Chondrocyte (in vitro differentiated cells): ENCODE results near the gene DRAM2. TPM values are rescaled to one million over a fixed set of nuclear protein-coding genes. Genes with fewer than 3 reads are reported as not detected.

ENCODE experiments used
- DNase-seq: peaks from one replicate; pipeline ENCODE4 v3.0.0; 2021; ENCODE audit warnings: mixed read lengths, low spot score
- H3K27ac Mint-ChIP-seq: one replicate; pipeline ENCODE4 v1.8.0; 2021; ENCODE audit warnings: mild to moderate bottlenecking, moderate library complexity, mixed read lengths; ENCODE audit not compliant: unreplicated experiment
- H3K27me3 Mint-ChIP-seq: 2 replicates; pipeline ENCODE4 v1.8.0; 2021; ENCODE audit warnings: low read depth, mixed read lengths
- H3K36me3 Mint-ChIP-seq: 2 replicates; pipeline ENCODE4 v1.8.0; 2021; ENCODE audit warnings: low read depth, mixed read lengths
- H3K4me1 Mint-ChIP-seq: 2 replicates; pipeline ENCODE4 v1.8.0; 2021; ENCODE audit warnings: low read depth, mild to moderate bottlenecking, mixed read lengths
- H3K4me3 Mint-ChIP-seq: one replicate; pipeline ENCODE4 v1.8.0; 2021; ENCODE audit warnings: mild to moderate bottlenecking, moderate library complexity, mixed read lengths; ENCODE audit not compliant: unreplicated experiment
- H3K9me3 Mint-ChIP-seq: 2 replicates; pipeline ENCODE4 v1.8.0; 2021; ENCODE audit warnings: low read depth, mixed read lengths
- long read RNA-seq: library from polyadenylated mRNA; stranded (forward); transcript quantifications from one replicate; pipeline ENCODE4 v2.0.0, GENCODE V29; 2021
- total RNA-seq: library from RNA; stranded (reverse); gene quantifications from 3 replicates; pipeline ENCODE4 v1.2.1, GENCODE V29; 2021
- TF ChIP-seq, protein P1 (sequence below): fragments of 200-600 bp; sonication (generic); IDR thresholded peaks from 2 replicates; pipeline ENCODE4 v1.5.0; 2021; ENCODE audit warnings: antibody characterized with exemption, mild to moderate bottlenecking, moderate library complexity

DRAM2 gene
- 18.2 to 26.0 TPM (median 23.6 TPM) in 3 replicates for total RNA-seq
- long read RNA-seq, transcript DRAM2-208 (9 exons, 1,872 nt) = major isoform, 9 of 35 reads
- long read RNA-seq, partial matches to known transcripts = 1 of 35 reads
- long read RNA-seq, other reads (novel, unspliced or antisense) = 24 of 35 reads

GRCh38 chr1:111139956-111140679 lies at the start of gene DRAM2, which contains the start of gene CEPT1:
TSS of gene DRAM2 (minus strand) at chr1:111140093. CDS start at chr1:111131554, 8,539 bp downstream.
TSS of gene CEPT1 (plus strand) at chr1:111140223. CDS start at chr1:111147715, 7,492 bp downstream.
- peak; percentile 96 for DNase-seq
- Mint-ChIP-seq H3K27ac (peak within 1 kb of the TSS; percentile 99), H3K27me3 (no peaks in the 10 kb centered on the region), H3K4me1 (peaks cover 35% of the 10 kb centered on the region), H3K36me3 (peaks cover 4% of the 10 kb centered on the region), H3K4me3 (peak within 1 kb of the TSS; percentile 98), H3K9me3 (no peaks in the 10 kb centered on the region)
- TF ChIP-seq, protein P1, sequence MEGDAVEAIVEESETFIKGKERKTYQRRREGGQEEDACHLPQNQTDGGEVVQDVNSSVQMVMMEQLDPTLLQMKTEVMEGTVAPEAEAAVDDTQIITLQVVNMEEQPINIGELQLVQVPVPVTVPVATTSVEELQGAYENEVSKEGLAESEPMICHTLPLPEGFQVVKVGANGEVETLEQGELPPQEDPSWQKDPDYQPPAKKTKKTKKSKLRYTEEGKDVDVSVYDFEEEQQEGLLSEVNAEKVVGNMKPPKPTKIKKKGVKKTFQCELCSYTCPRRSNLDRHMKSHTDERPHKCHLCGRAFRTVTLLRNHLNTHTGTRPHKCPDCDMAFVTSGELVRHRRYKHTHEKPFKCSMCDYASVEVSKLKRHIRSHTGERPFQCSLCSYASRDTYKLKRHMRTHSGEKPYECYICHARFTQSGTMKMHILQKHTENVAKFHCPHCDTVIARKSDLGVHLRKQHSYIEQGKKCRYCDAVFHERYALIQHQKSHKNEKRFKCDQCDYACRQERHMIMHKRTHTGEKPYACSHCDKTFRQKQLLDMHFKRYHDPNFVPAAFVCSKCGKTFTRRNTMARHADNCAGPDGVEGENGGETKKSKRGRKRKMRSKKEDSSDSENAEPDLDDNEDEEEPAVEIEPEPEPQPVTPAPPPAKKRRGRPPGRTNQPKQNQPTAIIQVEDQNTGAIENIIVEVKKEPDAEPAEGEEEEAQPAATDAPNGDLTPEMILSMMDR = no peak

DNA sequence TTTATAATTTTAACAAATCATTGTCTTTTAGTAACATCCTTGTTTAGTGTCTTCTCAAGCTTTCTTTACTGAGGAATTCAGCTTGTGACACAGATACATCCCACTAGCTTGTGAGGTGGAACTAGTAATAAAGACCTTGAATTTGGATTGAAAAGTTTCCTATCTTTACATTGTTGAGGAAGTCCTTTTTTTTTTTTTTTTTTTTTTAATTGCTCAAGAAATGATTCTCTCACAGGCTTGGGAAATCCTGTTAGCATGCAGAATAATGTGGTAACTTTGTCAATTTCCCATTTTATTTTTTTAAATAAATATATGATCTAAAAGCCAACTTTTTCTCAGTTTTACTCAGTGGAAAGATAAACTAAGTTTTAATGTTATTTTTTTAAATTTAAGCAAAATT lies 44.8 kb upstream of the DRAM2 start:
- Mint-ChIP-seq H3K27ac (no peak overlapping the region), H3K4me3 (no peak overlapping the region), H3K9me3 (no peaks in the 10 kb centered on the region), H3K36me3 (peaks cover 27% of the 10 kb centered on the region), H3K4me1 (no peaks in the 10 kb centered on the region), H3K27me3 (no peaks in the 10 kb centered on the region)
- no peak for DNase-seq
- TF ChIP-seq, protein P1 = no peak

DNA sequence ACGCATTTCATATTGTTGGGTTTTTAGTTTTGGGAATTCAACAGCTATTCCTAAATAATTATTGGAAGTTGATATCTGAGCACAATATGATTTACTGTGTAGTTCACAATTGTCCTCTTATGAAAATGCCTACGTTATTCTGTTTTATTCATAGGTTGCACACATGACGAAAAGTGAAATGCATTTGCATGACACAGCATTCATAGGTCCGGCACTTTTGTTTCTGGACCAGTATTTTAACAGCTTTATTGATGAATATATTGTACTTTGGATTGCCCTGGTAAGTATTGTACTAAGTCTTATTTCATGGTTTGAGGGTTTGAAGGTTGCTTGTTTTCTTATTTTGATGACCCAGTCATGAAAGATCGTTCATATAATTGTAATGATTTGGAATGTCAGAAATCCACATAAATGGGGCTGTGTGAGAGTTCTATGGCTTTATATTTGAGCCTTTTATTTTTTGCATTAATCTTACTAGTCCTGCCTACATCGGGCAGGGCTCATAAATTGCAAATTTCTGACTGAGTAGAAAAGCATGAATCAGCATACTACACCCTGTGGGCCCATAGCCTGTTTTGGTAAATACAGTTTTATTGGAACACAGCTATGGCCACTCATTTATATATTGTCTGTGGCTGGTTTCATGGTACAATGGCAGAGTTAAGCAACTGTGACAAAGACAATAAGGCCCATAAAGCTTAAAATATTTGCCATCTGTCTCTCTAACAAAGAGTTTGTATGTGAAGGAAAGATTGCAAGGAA lies 43.6 kb upstream of the DRAM2 start:
- H3K4me3 Mint-ChIP-seq = no peak overlapping the region
- no peak overlapping the region for H3K27ac Mint-ChIP-seq
- H3K27me3 Mint-ChIP-seq = no peaks in the 10 kb centered on the region
- no peaks in the 10 kb centered on the region for H3K9me3 Mint-ChIP-seq
- H3K4me1 Mint-ChIP-seq = no peaks in the 10 kb centered on the region
- TF ChIP-seq, protein P1 = no peak
- H3K36me3 Mint-ChIP-seq = peaks cover 26% of the 10 kb centered on the region
- DNase-seq = no peak

- H3K9me3 Mint-ChIP-seq = no peaks in the 10 kb centered on the region
- H3K4me1 Mint-ChIP-seq = no peaks in the 10 kb centered on the region
- TF ChIP-seq, protein P1 = no peak
- peaks cover 29% of the 10 kb centered on the region for H3K36me3 Mint-ChIP-seq
- no peak for DNase-seq
- H3K27me3 Mint-ChIP-seq = no peaks in the 10 kb centered on the region
- no peak overlapping the region for H3K4me3 Mint-ChIP-seq
- H3K27ac Mint-ChIP-seq = no peak overlapping the region
Observed at GRCh38 chr1:111182052-111182451, 42.2 kb upstream of the DRAM2 start.

DNA sequence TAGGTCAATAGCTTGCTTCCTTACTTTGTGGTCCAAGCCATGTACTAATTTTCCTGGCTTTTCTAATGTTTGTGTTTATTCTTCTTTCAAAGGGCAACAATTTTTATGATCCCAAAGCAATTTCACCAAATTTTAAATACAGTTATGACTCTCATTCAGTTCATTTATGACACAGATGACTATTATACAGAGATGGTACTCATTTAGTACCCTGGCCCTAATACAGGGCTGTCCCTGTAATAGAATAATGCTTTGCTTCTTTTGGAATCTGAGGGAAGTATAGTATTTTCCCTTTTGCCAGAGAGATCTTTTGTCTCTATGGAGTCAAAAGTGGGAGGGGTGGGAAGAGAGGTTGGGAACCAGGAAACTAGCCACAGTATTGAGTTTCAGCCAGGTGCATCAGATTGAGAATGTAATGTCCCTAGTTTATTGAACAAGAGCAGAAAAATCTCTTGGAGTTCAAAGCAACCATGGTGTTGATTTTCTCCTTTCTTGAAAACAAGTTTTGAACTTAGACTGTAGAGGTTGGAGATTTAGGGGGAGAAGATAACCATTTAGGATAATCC lies 40.2 kb upstream of the DRAM2 start:
- H3K27ac Mint-ChIP-seq = no peak overlapping the region
- peaks cover 21% of the 10 kb centered on the region for H3K36me3 Mint-ChIP-seq
- no peaks in the 10 kb centered on the region for H3K27me3 Mint-ChIP-seq
- H3K4me1 Mint-ChIP-seq = no peaks in the 10 kb centered on the region
- TF ChIP-seq, protein P1 = no peak
- no peak overlapping the region for H3K4me3 Mint-ChIP-seq
- no peak for DNase-seq
- no peaks in the 10 kb centered on the region for H3K9me3 Mint-ChIP-seq
